Esophagus squamous epithelium (tissue), 5 donors: Measurements from ENCODE around the gene RPS6KC1. TPM values are rescaled to one million over a fixed set of nuclear protein-coding genes. Genes with fewer than 3 reads are reported as not detected.
"Not testable (repeated sequence)": the region's sequence is repeated elsewhere in the genome, so short reads cannot be mapped to it uniquely, and the experiment has no call there.

Experiments
- DNase-seq: peaks from one replicate; lab custom pipeline; 2025; lab: John Stamatoyannopoulos, UW
- H3K27ac ChIP-seq, 4 donors: fragments of 200-600 bp; sonication (generic); one replicate each; pipeline ENCODE4 v1.5.1; 2016 to 2019; ENCODE audit warnings: mild to moderate bottlenecking in 1 of 4
- H3K27me3 ChIP-seq, 4 donors: fragments of 200-600 bp; sonication (generic); 1 replicate in 3 of 4; 2 replicates in 1 of 4; pipeline versions ENCODE4 v1.5.1 to v1.6.0; 2017 to 2021; ENCODE audit warnings: antibody characterized with exemption in 1 of 4
- H3K36me3 ChIP-seq, 3 donors: fragments of 200-600 bp; sonication (generic); one replicate each; pipeline ENCODE4 v1.5.1; 2016 to 2019
- H3K4me1 ChIP-seq, 3 donors: fragments of 200-600 bp; sonication (generic); one replicate each; pipeline ENCODE4 v1.5.1; 2017 to 2019
- H3K4me3 ChIP-seq, 4 donors: fragments of 200-600 bp; sonication (generic); 1 replicate in 3 of 4; 2 replicates in 1 of 4; pipeline ENCODE4 v1.5.1; 2016 to 2019; ENCODE audit warnings: mild to moderate bottlenecking in 2 of 4, moderate library complexity in 1 of 4
- H3K9me3 ChIP-seq, 3 donors: fragments of 200-600 bp; sonication (generic); one replicate each; pipeline ENCODE4 v1.5.1; 2016 to 2019
- CTCF ChIP-seq, 6 experiments: fragments of 450-650 bp in 4 of 6; fragments of 200-600 bp in 2 of 6; sonication (generic) in 2 of 6; IDR thresholded peaks; one replicate each; pipeline ENCODE4 v1.5.1; 2016 to 2019; ENCODE audit warnings: antibody characterized with exemption in 6 of 6, mild to moderate bottlenecking in 4 of 6, moderate library complexity in 4 of 6
- POLR2A ChIP-seq, 4 donors: fragments of 450-650 bp; IDR thresholded peaks; one replicate each; pipeline ENCODE4 v1.6.1; 2017; ENCODE audit warnings: antibody characterized with exemption in 4 of 4, mild to moderate bottlenecking in 4 of 4, moderate library complexity in 3 of 4
- WGBS, 2 donors: methylation state at CpG; one replicate each; pipeline ENCODE4 v1.1.5; 2018; 5-methylcytosine and 5-hydroxymethylcytosine counted together
- intact Hi-C: fragments of 100-400 bp; cut with DNase I; formaldehyde crosslinking; loops from one replicate; pipeline ENCODE4 v1.15.0; 2022
- total RNA-seq, 4 donors: library from RNA; depleted of rRNA; stranded (reverse); fragments of >200 nt; gene quantifications; one replicate each; pipeline ENCODE4 v1.1.0, GENCODE V29; 2016
- donor health status: DM: yes; HTN: yes; CAD: no.

Gene RPS6KC1
- total RNA-seq, 4 donors from 2014 or later: 7.4 to 16.8 (median 13.7) TPM

- 0 to 1% methylated on average over 33 to 40 of the region's 66 CpGs for WGBS, 2 donors
- peaks cover 0 to 33% (median 10%) of the 10 kb centered on the region in 3 donors for H3K4me1 ChIP-seq
- no peaks in the 10 kb centered on the region for H3K27me3 ChIP-seq
- peak within 1 kb of the TSS; percentile 74 to 83 (median 78) for H3K4me3 ChIP-seq
- peak within 1 kb of the TSS; percentile 86 to 92 (median 91) for H3K27ac ChIP-seq
- H3K9me3 ChIP-seq: no peaks in the 10 kb centered on the region
- peaks cover 0 to 29% (median 0%) of the 10 kb centered on the region in 3 donors for H3K36me3 ChIP-seq
- intact Hi-C loops: no loop called here
- peak; percentile 85 for DNase-seq
- peak in 3 of 4 donors; percentile 39 to 68 (median 61) for TF ChIP-seq POLR2A (IDR thresholded peaks at IDR 0.05)
- TF ChIP-seq CTCF (IDR thresholded peaks at IDR 0.05): peak in 1 of 6 experiments; percentile 40
These were observed 35.7 kb upstream of the RPS6KC1 start, which contains the start of gene ANGEL2 for GRCh38 chr1:213015099-213016050. ANGEL2 (minus strand) TSS chr1:213015867; CDS start chr1:213015671, 196 bp downstream.

- no peak for DNase-seq
- intact Hi-C loops: no loop called here
- Histone ChIP-seq H3K4me3 (no peak overlapping the region), H3K4me1 (peaks cover 0 to 28% (median 10%) of the 10 kb centered on the region in 3 donors), H3K36me3 (peaks cover 0 to 7% (median 0%) of the 10 kb centered on the region in 3 donors), H3K27me3 (peaks cover 0 to 4% (median 0%) of the 10 kb centered on the region in 4 donors), H3K27ac (no peak overlapping the region), H3K9me3 (no peaks in the 10 kb centered on the region)
- WGBS, 2 donors: 95 to 96% methylated on average over 9 of the region's 9 CpGs
- TF ChIP-seq POLR2A (IDR thresholded peaks at IDR 0.05) (no peak), CTCF (IDR thresholded peaks at IDR 0.05) (no peak)
These were observed 33.4 kb upstream of the RPS6KC1 start for GRCh38 chr1:213017447-213018273.

GRCh38 chr1:213019450-213019849 is 31.6 kb upstream of the RPS6KC1 start:
- Histone ChIP-seq H3K36me3 (no peaks in the 10 kb centered on the region), H3K27me3 (peaks cover 0 to 18% (median 0%) of the 10 kb centered on the region in 4 donors), H3K4me3 (no peak overlapping the region), H3K27ac (no peak overlapping the region), H3K9me3 (no peaks in the 10 kb centered on the region), H3K4me1 (peaks cover 0 to 10% (median under 1%) of the 10 kb centered on the region in 3 donors)
- WGBS, 2 donors: 83 to 91% methylated on average over 4 of the region's 4 CpGs
- TF ChIP-seq CTCF (IDR thresholded peaks at IDR 0.05) (no peak), POLR2A (IDR thresholded peaks at IDR 0.05) (no peak)
- intact Hi-C loops: no loop called here
- no peak for DNase-seq

GRCh38 chr1:213020016-213020415 is 31.0 kb upstream of the RPS6KC1 start:
- no peak for TF ChIP-seq CTCF (IDR thresholded peaks at IDR 0.05)
- Histone ChIP-seq H3K4me3 (no peak overlapping the region), H3K27ac (no peak overlapping the region), H3K27me3 (peaks cover 0 to 20% (median 0%) of the 10 kb centered on the region in 4 donors), H3K4me1 (peaks cover 0 to 6% (median 0%) of the 10 kb centered on the region in 3 donors), H3K36me3 (no peaks in the 10 kb centered on the region), H3K9me3 (no peaks in the 10 kb centered on the region)
- WGBS, 2 donors: 90 to 97% methylated on average over 3 of the region's 3 CpGs
- intact Hi-C loops: no loop called here
- no peak for DNase-seq

- H3K9me3 ChIP-seq, H3K36me3 ChIP-seq, H3K27ac ChIP-seq, intact Hi-C loops, H3K4me1 ChIP-seq, DNase-seq, H3K4me3 ChIP-seq: not testable (repeated sequence)
- WGBS, 2 donors: 76 to 79% methylated on average over 3 of the region's 3 CpGs
- peaks cover 0 to 82% (median 0%) of the 10 kb centered on the region in 4 donors for H3K27me3 ChIP-seq
These were observed 24.0 kb upstream of the RPS6KC1 start for GRCh38 chr1:213027024-213027423.
